Psoas muscle (tissue), 8 donors: Measurements from ENCODE around the gene BIRC7. TPM values are rescaled to one million over a fixed set of nuclear protein-coding genes. Genes with fewer than 3 reads are reported as not detected.

Source experiments
- ATAC-seq, 4 donors: fragments of 200-7000 bp; cut with Tn5 transposase; one replicate each; pipeline ENCODE4 v1.9.1; 2020; ENCODE audit warnings: moderate library complexity in 3 of 4, mild to moderate bottlenecking in 2 of 4
- DNase-seq, 2 donors: peaks; one replicate each; pipeline ENCODE4 v3.0.0-alpha.2; 2020
- H3K27ac ChIP-seq: fragments of 200-600 bp; one replicate; pipeline ENCODE4 v1.8.0; 2022
- H3K27me3 ChIP-seq, 3 donors: fragments of 200-600 bp in 1 of 3; one replicate each; pipeline versions ENCODE4 v1.6.1 to v1.8.0; 2013 to 2022; ENCODE audit warnings: low read length in 2 of 3, mild to moderate bottlenecking in 2 of 3, moderate library complexity in 1 of 3; ENCODE audit not compliant: insufficient read depth in 3 of 3
- H3K36me3 ChIP-seq, 2 donors: fragments of 200-600 bp in 1 of 2; one replicate each; pipeline versions ENCODE4 v1.6.1 to v1.8.0; 2013 to 2022; ENCODE audit warnings: low read depth in 1 of 2, mild to moderate bottlenecking in 1 of 2, moderate library complexity in 1 of 2; ENCODE audit not compliant: insufficient read depth in 1 of 2
- H3K4me1 ChIP-seq: fragments of 200-600 bp; one replicate; pipeline ENCODE4 v1.8.0; 2022
- H3K4me3 ChIP-seq: fragments of 200-600 bp; one replicate; pipeline ENCODE4 v1.8.0; 2022; ENCODE audit warnings: mild to moderate bottlenecking
- H3K9me3 ChIP-seq: fragments of 200-600 bp; one replicate; pipeline ENCODE4 v1.8.0; 2022
- CTCF ChIP-seq: fragments of 200-600 bp; IDR thresholded peaks from one replicate; pipeline ENCODE4 v1.8.0; 2022; ENCODE audit warnings: antibody characterized with exemption
- WGBS, 3 donors: extraction: QIAGEN DNeasy Blood & Tissue Kit; methylation state at CpG; one replicate each; pipeline versions ENCODE4 v1.1.6 to v1.1.7; 2013; 5-methylcytosine and 5-hydroxymethylcytosine counted together
- intact Hi-C, 2 donors: fragments of 100-400 bp; cut with DNase I; formaldehyde crosslinking; loops; one replicate each; pipeline versions ENCODE4 v1.11.0 to v1.14.2; 2022
- polyA plus RNA-seq, 3 donors: library from polyadenylated mRNA; stranded (reverse); fragments of 200-250 nt; gene quantifications; one replicate each; pipeline ENCODE4 v1.2.3, GENCODE V29; 2013
- total RNA-seq, 4 donors: library from RNA; stranded (reverse); fragmentation: NEBNext Ultra II Directional in 2 of 4; extraction: Animal tissue kit (Norgen Biotek cat#: 25700) in 2 of 4; gene quantifications; one replicate each; pipeline versions ENCODE4 v1.2.1 to v1.2.4, GENCODE V29; 2021 to 2023
- donor health status: healthy with polysubstance abuse.
- donor health status: DM: no; HTN: no; CAD: no; lungs with moderate emphysema.
- donor health status: Bipolar disorder and iron deficiency.
- donor health status: healthy.
- donor health status: DM: yes; HTN: yes; CAD: no.
- donor health status: DM: no; HTN: no; CAD: no.
- donor health status: DM: no; HTN: no; CAD: no.
- donor health status: DM: yes; HTN: yes; CAD: no.

Gene BIRC7
- total and polyA plus RNA-seq, 7 donors = 0.04 TPM; not detected in 6

GRCh38 chr20:63188159-63188442 is 47.6 kb upstream of the BIRC7 start:
- intact Hi-C loops = no loop called here
- ATAC-seq (no peak), DNase-seq (no peak)
- Histone ChIP-seq H3K36me3 (no peaks in the 10 kb centered on the region), H3K4me3 (no peak overlapping the region), H3K9me3 (no peaks in the 10 kb centered on the region), H3K27me3 (peaks cover 0 to 8% (median 0%) of the 10 kb centered on the region in 3 donors), H3K27ac (no peak overlapping the region), H3K4me1 (no peaks in the 10 kb centered on the region)
- 75 to 82% (median 81%) methylated on average over 5 to 13 of the region's 13 CpGs for WGBS, 3 donors
- TF ChIP-seq CTCF = no peak

- DNase-seq (no peak), ATAC-seq (no peak)
- intact Hi-C loops = no loop called here
- Histone ChIP-seq H3K27ac (no peak overlapping the region), H3K4me3 (no peak overlapping the region), H3K9me3 (no peaks in the 10 kb centered on the region), H3K27me3 (peaks cover 0 to 1% (median 0%) of the 10 kb centered on the region in 3 donors), H3K4me1 (no peaks in the 10 kb centered on the region), H3K36me3 (no peaks in the 10 kb centered on the region)
- 58 to 65% (median 59%) methylated on average over 15 of the region's 15 CpGs for WGBS, 3 donors
- no peak for TF ChIP-seq CTCF
These were observed 46.9 kb upstream of the BIRC7 start for GRCh38 chr20:63188641-63189321.

- Histone ChIP-seq H3K27me3 (no peaks in the 10 kb centered on the region), H3K4me3 (no peak overlapping the region), H3K27ac (no peak overlapping the region), H3K4me1 (no peaks in the 10 kb centered on the region), H3K9me3 (no peaks in the 10 kb centered on the region), H3K36me3 (no peaks in the 10 kb centered on the region)
- WGBS, 3 donors = 81 to 85% (median 82%) methylated on average over 4 to 5 of the region's 5 CpGs
- DNase-seq = no peak
- no peak for ATAC-seq
- intact Hi-C loops = no loop called here
- no peak for TF ChIP-seq CTCF
These were observed 46.4 kb upstream of the BIRC7 start for GRCh38 chr20:63189322-63189642.

- ATAC-seq (no peak), DNase-seq (no peak)
- no peak overlapping the region for H3K27ac ChIP-seq
- H3K36me3 ChIP-seq = peaks cover 0 to 6% of the 10 kb centered on the region in 2 donors
- no peak overlapping the region for H3K4me3 ChIP-seq
- H3K9me3 ChIP-seq = no peaks in the 10 kb centered on the region
- TF ChIP-seq CTCF = no peak
- 89 to 93% (median 91%) methylated on average over 17 of the region's 17 CpGs for WGBS, 3 donors
- intact Hi-C loops = no loop called here
- H3K4me1 ChIP-seq = no peaks in the 10 kb centered on the region
- H3K27me3 ChIP-seq = no peaks in the 10 kb centered on the region
These were observed 45.7 kb upstream of the BIRC7 start for GRCh38 chr20:63189846-63190559.

GRCh38 chr20:63190828-63191227 is 44.9 kb upstream of the BIRC7 start:
- DNase-seq (no peak), ATAC-seq (no peak)
- no peaks in the 10 kb centered on the region for H3K9me3 ChIP-seq
- H3K27me3 ChIP-seq = no peaks in the 10 kb centered on the region
- H3K4me1 ChIP-seq = no peaks in the 10 kb centered on the region
- H3K36me3 ChIP-seq = peaks cover 0 to 14% of the 10 kb centered on the region in 2 donors
- 82 to 88% (median 87%) methylated on average over 20 of the region's 20 CpGs for WGBS, 3 donors
- intact Hi-C loops = no loop called here
- no peak overlapping the region for H3K27ac ChIP-seq
- TF ChIP-seq CTCF = no peak
- no peak overlapping the region for H3K4me3 ChIP-seq
